IPS-NIHi7 (cell line): Measurements from ENCODE around the gene TSEN15.
A peak's percentile ranks its signal among the peaks of the same experiment; 100 is the strongest.

ENCODE experiments used
- DNase-seq: peaks from one replicate; pipeline ENCODE4 v3.0.0; 2012; ENCODE audit warnings: mixed read lengths; ENCODE audit errors: extremely low spot score

The TSEN15 gene

GRCh38 chr1:184101571-184101970 lies 50.0 kb downstream of the TSEN15 start:
- no peak for DNase-seq

GRCh38 chr1:184110272-184111204 lies 59.0 kb downstream of the TSEN15 start:
- DNase-seq = peak; percentile 50

- no peak for DNase-seq
Observed at GRCh38 chr1:184112176-184112948, 60.8 kb downstream of the TSEN15 start.

GRCh38 chr1:184113251-184113650 lies 61.7 kb downstream of the TSEN15 start:
- no peak for DNase-seq

- no peak for DNase-seq
Observed at GRCh38 chr1:184114818-184115398, 63.4 kb downstream of the TSEN15 start.

GRCh38 chr1:184116287-184116686 lies 64.8 kb downstream of the TSEN15 start:
- no peak for DNase-seq

- no peak for DNase-seq
Observed at GRCh38 chr1:184118046-184118445, 66.5 kb downstream of the TSEN15 start.
